GM12874 (cell line): ENCODE measurements around the gene YWHAE.

Source experiments
- TF ChIP-seq, protein P1 (sequence below): IDR thresholded peaks from 2 replicates; pipeline ENCODE4 v1.5.1; 2011; ENCODE audit warnings: low read depth, mild to moderate bottlenecking, control low read depth, low read length, moderate library complexity; ENCODE audit not compliant: insufficient read depth

The YWHAE gene

DNA sequence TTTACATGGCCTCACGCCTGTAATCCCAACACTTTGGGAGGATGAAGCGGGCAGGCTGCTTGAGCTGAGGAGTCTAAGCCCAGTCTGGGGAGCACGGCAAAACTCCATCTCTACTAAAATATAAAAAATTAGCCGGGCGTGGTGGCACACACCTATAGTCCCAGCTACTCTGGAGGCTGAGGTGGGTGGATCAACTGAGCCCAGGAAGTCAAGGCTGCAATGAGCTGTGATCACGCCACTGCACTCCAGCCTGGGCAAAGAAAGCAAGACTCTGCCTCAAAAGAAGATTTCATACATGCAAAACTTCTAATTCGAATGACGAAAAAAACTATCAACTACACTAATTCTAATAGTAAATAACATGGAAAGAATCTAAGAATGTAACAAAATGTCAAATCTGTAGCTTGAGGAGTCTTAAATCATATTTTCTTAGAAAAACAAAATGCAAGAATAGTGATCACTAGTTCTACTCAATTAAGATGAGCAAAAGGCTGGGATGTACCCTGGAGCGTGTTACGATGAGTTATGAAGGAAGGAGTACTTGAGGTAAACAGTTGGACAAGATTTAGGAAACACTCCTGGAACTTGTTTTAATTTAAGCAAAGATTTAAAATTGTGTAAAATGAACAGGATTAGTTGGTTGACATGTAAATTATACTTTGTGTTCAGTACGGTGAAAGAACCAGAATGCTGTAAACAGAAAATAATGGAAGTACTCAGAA, 20.7 kb downstream of the YWHAE start:
- TF ChIP-seq, protein P1, sequence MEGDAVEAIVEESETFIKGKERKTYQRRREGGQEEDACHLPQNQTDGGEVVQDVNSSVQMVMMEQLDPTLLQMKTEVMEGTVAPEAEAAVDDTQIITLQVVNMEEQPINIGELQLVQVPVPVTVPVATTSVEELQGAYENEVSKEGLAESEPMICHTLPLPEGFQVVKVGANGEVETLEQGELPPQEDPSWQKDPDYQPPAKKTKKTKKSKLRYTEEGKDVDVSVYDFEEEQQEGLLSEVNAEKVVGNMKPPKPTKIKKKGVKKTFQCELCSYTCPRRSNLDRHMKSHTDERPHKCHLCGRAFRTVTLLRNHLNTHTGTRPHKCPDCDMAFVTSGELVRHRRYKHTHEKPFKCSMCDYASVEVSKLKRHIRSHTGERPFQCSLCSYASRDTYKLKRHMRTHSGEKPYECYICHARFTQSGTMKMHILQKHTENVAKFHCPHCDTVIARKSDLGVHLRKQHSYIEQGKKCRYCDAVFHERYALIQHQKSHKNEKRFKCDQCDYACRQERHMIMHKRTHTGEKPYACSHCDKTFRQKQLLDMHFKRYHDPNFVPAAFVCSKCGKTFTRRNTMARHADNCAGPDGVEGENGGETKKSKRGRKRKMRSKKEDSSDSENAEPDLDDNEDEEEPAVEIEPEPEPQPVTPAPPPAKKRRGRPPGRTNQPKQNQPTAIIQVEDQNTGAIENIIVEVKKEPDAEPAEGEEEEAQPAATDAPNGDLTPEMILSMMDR, result no peak

DNA sequence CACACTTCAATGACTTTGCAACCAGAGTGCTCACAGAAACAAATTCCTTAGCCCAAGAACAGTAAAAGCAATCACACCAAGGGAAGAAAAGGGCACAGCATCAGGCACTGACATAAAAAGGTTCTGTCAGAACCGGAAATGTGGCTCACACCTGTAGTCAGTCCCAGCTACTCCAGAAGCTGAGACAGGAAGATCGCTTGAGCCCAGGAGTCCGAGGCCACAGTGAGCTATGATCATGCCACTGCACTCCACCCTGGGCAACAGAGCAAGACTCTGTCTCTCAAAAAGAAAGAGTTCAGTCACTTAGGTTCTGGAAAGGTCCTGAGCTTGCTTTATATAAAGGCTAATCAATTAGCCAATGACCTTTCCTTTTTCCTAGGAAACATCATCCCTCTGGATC, 22.7 kb downstream of the YWHAE start:
- TF ChIP-seq, protein P1, result no peak

DNA sequence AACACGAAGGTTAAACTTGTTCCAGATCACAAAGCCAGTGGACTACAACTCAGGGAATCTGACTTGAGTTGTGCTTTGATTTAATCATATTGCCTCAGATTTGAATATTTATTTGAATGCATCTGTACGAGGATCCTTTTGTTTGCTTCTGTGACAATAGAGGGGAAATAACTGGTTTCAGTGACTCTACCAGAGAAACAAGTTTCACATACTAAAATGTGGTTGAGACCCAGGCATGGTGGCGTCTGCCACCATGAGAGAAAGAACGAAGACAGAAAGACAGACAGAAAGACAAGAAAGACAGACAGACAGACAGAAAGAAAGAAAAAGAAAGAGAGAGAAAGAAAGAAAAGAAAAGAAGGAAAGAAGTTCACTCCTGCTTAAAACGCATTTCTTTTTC, 24.0 kb downstream of the YWHAE start:
- TF ChIP-seq, protein P1, result no peak

DNA sequence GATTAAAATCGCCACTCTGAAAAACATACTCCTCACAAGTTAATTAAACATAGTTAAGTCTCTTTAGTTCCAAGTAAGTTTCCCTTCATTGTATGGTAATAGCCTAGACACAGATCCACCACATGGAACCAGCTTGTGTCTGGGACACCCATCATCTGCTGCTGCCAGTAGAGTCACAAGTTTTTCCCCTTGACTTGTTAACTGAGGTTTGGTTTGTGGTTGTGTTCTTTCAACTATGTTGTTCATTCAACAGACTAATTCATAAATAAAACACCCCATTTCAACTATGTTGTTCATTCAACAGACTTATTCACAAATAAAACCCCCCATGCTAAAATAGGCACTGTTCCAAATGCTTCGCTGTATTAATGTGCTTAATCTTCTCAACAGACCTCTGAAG, 24.4 kb downstream of the YWHAE start:
- TF ChIP-seq, protein P1, result no peak

- TF ChIP-seq, protein P1, result no peak
These were observed 25.4 kb downstream of the YWHAE start for GRCh38 chr17:1374431-1375177.

- TF ChIP-seq, protein P1, result no peak
These were observed 26.2 kb downstream of the YWHAE start for GRCh38 chr17:1373707-1374237.

DNA sequence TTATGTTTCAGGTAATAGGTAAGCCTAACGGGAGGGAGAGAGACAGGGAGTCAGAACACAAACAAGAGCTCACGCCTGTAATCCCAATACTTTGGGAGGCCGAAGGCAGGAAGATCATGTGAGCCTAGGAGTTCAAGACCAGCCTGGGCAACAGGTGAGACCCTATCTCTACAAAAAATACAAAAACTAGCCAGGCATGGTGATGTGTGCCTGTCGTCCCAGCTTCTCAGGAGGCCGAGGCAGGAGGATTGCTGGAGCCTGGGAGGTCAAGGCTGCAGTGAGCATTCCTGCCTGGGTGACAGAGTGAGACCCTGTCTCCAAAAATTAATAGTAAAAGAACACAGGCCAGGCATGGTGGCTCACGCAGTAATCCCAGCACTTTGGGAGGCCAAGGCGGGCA, 27.4 kb downstream of the YWHAE start:
- TF ChIP-seq, protein P1, result no peak
